Activated CD4-positive, alpha-beta T cell treated with anti-CD3 and anti-CD28 coated beads, Interleukin-2, amount 50 U/mL, for 24 hours (primary cell): ENCODE data around the gene VWA1.
"Not testable (repeated sequence)": the region's sequence is repeated elsewhere in the genome, so short reads cannot be mapped to it uniquely, and the experiment has no call there.

Source experiments
- DNase-seq, 2 donors: peaks; one replicate each; pipeline ENCODE4 v3.0.0-alpha.2; 2020; ENCODE audit warnings: low read depth in 1 of 2, low spot score in 1 of 2

The VWA1 gene

DNA sequence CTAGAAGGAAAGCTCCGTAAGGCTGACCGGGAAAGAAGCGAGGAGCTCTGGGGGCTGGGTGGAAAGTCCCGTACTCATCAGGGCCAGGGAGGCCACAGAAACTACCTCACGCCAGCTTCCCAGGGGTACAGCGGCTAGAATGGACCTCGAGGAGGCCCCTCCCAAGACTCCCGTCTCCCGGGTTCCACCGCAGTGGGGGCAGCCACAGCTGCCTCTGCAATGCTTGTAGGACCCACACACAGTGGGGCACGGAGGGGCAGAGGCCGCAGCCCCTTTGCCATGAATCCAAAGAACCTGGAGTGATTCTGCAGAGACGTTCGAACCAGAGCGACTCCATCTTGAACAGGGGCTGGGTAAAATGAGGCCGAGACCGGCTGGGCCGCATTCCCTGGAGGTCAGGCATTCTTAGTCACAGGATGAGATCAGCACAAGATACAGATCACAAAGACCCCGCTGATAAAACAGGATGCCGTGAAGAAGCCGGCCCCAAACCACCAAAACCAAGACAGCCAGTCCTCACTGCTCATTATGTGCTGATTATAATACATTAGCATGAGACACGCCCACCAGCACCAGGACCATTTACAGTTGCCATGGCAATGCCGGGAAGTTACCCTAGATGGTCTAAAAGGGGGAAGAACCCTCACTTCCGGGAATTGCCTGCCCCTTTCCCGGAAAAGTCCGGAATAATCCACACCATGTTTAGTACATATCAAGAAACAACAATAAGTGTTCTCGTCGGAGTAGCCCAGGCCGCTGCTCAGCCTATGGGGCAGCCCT is 12.8 kb upstream of the VWA1 start:
- no peak for DNase-seq

DNA sequence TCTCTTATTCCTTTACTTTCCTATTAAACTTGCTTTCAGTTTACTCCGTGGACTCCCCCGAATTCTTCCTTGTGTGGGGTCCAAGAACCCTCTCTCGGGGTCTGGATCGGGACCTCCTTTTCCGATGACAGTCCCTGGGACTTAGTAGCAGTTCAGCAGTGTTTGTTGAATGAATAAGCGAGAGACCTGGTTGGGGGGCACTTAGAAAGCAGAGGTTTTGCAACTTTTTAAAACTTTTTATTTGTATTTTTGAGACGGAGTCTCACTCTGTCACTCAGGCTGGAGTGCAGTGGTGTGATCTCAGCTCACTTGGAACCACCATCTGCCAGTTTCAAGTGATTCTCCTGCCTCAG is 12.3 kb upstream of the VWA1 start:
- DNase-seq = no peak

DNA sequence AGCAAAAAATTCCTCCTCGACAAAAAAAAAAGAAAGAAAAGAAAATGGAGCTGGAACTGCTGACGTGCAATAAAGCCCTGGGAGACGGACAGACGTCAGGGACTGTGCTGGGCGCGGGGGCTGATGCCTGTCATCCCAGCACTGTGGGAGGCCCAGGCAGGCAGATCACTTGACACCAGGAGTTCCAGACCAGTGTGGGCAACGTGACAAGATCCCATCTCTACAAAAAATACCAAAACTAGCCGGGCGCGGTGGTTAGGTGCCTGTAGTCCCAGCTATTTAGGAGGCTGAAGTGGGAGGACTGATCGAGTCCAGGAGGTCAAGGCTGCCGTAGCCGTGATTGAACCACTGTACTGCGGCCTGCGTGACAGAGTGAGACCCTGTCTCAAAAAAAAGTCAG is 10.8 kb upstream of the VWA1 start:
- no peak for DNase-seq

DNA sequence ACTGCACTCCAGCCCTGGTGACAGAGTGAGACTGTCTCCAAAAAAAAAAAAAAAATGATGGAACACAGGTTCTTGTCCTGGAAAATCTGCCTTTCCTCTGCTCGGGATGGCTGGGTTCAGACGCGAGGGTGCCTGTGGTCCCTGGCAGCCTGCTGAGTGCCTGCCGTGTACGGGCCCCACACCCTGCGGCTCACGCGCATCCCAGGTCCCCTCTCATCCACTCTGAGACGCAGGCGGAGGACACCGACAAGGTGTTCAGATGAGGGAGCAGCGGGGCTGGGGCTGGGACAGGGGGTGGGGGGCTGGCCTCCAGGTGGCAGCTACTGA is 10.1 kb upstream of the VWA1 start:
- DNase-seq = no peak

DNA sequence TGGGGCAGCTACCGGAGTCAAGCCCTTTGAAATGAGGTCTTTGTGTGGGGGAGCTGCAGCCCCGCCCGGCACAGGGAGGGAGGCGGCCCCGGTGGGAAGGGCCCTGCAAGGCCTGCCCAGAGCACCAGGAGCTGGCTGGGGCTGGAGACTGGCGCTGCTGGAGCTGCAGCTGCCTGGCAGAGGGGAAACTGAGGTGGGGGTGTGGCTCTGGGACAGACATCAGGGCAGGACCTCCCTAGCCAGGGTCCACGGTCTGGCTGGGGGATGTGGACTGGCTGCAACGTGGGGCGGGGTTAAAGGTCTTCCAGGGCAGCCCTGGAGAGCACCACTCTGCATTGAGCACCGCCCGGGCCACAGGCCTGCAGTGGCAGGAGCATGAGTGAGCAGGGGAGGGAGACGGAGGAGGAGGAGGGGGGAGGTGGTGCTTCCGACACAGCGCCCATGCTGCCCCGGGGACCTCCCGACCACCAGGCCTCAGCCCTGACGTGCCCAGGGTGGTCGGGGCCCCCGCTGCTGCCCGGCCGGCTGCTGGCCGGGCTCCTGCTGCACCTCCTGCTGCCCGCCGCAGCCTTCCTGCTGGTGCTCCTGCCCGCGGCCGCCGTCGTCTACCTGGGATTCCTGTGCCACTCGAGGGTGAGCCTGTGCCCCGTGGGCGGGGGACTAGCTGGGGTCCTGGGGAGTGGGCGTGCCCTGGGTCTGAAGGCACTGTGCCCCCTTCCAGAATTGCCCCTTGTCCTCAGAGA is 9.6 kb upstream of the VWA1 start:
- DNase-seq = no peak

DNA sequence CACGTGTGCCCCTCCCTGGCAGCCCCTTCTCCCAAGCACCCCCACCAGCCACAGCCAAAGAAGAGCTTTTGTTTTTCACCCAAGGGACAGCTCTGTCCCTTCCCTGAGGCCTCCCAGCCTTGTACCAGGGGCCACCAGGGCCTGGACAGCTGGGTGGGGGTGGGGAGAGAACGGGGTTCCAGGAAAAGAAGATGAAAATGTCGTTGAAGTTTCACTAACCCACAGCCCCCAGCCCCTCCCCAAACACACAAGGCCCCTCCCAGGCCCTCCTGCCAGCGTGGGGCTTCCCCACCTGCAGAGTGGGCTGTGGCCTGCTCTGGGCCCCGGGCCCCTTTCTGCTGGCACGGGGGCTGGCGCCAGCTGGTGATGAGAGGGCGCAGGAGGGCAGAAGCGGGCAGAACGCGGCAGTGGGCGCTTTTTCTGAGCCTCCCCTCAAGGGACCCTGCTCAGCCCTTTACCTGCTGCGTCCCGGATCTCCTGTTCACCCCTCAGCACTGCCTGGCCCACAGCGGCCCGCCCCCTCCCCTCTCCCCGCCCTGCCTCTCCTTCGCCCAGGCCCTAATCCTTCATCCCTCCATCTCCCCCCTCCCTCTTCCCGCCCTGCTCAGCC is 8.9 kb upstream of the VWA1 start:
- no peak for DNase-seq

DNA sequence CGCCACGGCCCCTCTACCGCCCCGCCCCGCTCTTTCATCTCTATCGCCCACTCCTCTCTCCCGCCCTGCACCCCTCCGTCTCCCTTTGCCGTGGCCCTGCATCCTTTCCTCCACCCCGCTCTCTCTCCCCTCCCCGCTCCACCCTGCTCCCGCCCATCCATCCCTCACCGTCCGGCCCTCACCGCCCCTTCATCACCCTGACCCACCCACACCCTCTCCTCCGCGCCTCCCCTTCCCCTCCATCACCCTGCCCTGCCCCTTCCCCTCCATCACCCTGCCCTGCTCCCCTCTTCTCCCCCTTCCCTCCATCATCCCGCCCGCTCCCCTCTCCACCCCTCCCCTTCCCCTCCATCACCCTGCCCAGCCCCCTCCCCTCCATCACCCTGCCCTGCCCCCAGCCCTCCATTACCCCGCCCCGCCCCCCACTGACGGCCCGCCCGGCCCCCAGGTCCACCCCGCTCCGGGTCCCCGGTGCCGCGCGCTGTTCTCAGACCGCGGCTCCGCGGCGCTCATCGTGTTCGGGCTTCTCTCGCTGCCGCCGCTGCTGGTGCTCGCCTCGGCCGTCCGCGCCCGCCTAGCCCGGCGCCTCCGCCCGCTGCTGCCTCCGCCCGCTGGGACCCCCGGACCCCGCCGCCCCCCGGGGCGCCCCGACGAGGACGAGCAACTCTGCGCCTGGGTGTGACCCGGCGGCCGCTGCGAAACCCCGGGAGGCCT is 8.2 kb upstream of the VWA1 start:
- DNase-seq = no peak

DNA sequence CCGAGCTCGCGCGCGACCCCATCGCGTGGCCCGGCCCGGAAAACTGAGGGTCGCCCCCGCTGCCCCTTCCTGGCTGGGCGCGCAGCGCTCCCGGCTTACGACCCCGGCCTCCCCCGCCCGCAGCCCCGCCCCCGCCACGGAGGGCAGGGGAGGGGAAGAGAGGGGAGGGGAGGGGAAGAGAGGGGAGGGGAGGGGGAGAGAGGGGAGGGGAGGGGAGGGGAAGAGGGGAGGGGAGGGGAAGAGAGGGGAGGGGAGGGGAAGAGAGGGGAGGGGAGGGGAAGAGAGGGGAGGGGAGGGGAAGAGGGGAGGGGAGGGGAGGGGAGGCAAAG is 7.7 kb upstream of the VWA1 start:
- DNase-seq = no peak

DNA sequence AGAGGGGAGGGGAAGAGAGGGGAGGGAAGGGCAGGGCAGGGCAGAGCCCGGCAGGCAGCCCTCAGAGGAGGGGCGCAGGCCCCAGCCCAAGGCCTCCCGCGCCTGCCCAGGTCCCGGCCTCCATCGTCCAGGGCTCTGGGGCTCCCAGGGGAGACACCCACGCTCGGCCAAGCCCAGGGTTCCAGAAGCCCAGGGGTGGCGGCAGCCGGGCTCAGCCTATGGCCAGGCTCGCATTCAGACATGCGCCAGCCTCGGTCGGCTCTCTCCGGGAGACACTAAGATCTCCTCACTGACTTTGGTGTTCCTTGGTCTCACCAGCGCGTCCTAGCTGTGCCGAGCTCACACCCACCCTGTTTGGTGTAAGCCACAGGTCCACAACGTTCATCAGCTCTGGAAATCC is 7.3 kb upstream of the VWA1 start:
- no peak for DNase-seq

DNA sequence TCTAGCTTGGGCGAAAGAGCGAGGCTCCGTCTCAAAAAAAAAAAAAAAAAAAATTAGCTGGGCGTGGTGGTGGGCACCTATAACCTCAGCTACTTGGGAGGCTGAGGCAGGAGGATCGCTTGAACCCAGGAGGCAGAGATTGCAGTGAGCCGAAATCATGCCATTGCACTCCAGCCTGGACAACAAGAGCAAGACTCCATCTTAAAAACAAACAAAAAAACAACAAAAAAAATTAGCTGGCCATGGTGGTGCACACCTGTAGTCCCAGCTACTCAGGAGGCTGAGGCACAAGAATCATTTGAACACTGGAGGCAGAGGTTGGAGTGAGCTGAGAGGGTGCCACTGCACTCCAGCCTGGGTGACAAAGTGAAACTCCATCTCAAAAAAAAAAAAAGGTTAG is 6.5 kb upstream of the VWA1 start:
- not testable (repeated sequence) for DNase-seq

DNA sequence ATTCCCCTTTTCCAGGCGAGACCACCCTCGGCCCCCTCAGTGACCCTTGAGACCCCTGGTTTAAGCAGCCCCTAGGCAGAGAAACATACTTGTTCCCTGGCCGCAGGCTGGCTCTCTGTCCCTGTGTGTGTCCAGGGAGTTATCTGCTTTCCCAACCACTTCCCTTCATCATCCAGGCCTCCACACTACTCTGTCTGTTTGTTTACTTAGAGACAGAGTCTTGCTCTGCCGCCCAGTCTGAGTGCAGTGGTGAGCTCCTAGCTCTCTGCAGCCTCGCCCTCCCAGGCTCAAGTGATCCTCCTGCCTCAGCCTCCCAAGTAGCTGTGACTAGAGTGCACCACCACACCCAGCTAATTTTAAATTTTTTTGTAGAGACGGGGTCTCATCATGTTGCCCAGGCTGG is 5.8 kb upstream of the VWA1 start:
- no peak for DNase-seq

DNA sequence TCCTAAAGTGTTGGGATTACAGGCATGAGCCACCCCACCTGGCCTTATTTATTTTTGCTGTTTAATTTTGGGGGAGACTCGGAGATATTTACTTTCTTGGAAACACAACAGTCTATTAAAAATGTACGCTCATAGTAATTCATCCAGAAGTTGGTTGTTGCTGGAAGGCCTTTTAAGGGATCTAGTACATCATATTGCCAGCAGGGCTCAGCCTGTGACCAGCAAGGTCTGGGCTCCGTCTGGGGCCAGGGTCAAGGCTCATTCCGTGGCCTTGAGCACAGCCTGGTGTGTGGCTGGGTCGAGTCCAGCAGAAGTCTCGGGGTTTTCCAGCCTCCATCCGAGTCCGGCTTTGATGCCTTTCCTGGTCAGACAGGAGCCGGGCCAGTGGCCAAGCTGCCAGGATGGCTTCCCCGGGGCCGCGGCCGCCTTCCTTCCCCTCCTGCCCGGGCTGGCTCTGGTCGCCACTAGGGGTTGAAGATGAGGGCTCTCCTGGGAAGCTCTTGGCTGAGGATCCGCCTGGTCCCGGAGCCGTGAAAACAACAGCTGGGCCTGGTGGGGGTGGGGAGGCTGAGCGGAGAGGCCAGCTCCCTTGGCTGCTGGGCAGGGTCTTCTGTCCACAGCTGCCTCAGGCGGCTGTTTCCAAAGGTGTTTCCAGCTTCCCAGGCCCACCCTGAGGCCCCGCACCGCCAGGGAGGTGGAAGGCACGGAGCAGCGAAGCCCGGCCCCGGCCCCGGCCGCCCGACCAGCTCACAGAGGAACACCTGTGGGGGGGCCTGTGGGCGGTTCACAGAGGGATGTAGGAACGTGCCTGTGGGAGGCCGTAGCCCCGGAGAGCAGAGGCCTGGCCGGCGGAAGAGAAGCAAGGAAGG is 5.1 kb upstream of the VWA1 start:
- no peak for DNase-seq

DNA sequence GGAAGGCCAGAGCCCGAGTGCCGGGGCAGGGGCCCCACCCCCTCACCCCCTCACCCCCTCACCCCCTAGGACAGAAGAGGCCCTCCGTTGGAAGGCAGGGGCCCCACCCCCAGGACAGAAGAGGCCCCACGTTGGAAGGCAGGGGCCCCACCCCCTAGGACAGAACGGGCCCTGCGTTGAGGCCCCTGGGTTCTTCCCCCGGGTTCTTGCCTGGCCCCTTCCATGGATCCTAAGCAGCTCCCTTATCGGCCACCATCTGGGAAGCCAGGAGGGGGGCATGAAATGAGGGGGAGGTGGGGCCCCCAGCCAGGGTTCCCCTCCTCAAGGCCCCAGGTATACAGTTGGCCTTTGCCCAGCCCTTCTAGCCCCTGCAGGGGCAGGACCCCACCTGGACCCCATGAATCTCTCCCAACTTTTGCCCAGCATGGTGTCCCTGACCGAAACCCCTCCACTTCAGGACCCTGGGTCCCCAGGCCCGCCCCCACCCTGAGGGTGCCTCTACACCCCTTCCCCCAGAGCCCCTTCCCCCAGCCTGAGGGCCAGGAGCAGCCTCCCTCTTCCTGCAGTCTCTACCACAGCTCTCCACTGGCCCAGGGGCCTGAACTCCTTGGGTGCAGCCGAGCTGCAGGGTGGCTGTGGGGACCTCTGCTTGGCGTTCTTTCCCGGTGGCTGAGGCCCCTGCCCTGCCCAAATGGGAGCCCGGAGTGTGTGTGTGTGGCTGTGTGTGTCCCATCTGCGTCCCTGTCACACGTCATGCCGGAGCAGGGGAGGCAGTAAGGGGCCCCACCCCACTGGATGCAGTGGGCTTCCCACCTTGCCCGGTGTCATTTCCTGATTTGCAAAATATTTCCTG is 4.3 kb upstream of the VWA1 start:
- no peak for DNase-seq

DNA sequence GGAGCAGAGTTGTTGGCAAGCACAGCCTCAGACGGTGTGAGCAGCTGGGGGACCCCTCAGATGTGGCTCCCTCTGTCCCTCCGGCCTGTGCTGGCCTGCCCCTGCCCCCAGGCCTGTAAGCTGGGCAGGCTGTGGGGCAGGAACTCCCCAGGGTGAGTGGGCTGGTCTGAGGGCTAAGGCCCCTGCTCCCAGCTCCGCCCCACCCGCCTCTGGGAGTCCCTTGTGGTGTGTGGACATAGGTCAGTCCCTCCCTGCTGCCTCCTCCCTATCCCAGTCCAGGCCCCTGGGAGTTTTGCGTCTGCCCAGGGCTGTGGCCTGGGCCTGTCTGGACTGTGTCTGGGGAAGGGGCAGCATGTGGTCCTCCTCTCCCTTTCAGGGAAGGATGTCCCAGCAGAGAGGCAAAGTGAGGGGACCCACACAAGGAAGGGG is 3.6 kb upstream of the VWA1 start:
- no peak for DNase-seq

DNA sequence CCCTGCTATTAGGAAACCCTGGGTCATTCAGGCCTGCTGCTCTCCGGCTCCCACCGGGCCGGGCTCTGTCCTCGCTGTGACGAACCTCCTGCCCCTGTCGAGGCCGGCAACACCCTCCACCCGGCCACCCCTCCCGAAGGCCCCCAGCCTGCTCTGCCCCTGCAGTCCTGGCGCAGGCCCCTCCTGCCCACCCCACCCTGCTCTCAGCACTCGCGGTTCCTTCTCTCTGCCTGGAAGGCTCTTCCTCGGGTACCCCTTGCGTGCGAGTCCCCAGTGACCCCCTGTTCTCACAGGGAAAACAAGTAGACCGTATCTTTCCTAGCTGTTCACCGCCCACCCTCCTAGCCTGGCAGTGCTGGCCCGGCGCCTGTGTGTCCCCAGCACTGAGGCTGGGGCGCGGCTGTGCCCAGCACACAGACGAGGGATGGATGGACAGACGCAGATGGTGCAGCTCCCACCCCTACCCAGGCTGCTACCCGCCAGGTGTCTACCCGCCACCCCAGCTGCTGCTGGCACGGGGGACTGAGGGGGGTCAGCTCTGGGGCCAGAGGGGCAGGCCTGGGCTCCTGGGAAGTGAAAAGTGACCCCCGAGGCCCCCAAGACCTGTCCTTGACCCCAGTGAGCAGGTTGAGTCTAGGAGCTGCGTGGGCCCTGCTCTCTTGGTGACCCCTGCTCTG is 3.1 kb upstream of the VWA1 start:
- DNase-seq = no peak

DNA sequence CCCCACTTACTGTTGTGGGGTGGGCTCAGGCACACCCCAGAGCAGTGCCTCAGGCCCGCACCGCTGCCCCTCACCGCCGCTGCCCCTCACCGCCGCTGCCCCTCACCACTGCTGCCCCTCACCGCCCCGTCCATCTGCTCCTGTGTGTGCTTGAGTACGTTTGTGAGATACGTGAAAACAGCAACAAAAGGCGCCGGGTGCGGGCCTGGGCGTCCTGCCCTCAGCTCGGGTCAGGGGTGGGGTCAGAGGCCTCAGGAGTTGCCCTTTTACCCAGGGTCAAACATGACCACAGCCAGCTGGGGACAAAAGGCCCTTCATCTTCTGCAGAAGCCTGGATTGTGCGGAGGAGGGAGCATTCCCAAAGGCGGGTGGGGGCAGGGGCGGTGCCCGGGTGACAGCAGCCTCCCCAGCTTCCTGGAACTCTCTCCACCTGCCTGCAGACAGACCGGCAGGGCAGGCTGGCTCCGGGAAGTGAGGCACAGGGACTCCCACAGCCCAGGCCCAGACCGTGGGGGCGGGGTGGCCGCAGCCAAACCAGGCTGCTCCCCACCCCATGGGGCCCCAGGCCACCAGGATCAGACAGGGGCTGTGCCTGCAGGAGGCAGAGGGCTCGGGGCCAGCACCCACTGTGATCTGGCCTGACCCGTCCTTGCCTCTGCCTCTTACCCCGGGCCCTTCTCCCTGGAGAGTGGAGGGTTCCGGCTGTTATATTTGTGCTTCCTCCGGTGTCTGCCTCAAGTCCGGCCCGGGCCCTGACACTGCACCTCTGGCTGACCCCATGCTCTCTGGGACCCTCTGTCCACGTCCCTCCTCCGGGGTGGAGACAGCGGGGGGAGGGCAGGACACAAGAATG is 2.3 kb upstream of the VWA1 start:
- no peak for DNase-seq

DNA sequence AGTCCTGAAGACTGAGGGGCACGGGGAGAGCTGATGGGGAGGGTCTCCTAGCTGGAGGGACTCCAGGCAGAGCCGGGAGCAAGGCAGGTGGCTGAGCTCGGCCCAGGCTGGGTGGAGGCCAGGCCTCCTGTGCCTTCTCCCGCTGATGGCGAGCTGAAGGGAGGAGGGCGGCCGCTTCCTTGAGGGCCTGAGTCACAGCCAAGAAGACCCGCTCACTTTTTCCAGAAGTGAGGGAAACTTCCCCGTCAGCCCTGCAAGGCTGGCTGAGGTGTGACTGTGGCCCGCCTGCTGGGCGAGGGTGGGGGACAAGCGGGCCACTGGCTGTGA is 1.7 kb upstream of the VWA1 start:
- peak in 1 of 2 donors; percentile 61 for DNase-seq

DNA sequence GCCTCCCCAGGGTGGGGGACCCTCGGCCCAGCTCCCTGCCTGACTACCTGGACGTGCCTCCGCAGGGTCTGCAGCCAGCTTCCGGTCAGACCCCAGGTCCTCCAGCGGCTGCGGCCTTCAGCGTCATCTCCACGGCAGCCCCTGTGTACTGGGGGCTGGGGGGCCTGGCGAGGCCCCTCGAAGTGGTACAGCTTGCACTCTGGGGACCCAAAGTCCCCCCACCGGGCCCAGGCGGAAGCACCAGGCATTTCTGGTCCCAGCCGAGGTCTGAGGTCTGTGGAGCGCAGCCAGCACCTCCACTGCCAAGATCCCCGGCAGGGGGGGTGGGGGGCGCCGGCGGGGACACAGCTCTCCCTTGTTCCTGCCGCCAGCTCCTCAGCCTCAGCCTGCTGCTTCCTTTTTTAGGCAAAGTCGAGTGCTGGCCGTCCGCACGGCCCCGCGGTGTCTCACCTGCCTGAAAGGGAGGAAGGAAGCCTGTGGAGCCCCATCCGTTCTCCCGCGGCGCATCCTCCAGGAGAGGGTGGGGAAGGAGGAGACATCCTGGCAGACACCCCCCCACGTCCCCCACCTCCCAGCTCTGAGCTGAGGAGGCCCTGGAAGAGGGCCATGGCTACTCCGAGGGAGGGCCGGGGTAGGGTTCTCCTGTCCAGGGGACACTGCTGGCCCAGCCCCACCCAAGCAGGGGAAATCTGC is 1.2 kb upstream of the VWA1 start:
- no peak for DNase-seq

DNA sequence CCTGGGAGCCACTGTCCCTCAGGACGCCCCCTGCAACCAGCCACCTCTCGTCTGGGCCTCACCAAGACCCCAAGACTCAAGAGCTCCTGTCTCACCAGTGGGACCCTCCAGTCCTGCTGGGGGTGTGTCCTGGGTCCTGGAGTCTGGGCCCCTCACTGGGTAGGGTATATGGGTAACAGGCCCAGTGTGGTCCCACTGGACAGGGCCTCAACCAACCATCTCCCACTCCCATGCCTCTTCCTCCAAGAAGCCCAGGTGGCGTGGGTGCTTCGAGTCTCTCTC is 725 bp upstream of the VWA1 start:
- no peak for DNase-seq
